ENCODE results near the gene GRID1.

Gene GRID1

DNA sequence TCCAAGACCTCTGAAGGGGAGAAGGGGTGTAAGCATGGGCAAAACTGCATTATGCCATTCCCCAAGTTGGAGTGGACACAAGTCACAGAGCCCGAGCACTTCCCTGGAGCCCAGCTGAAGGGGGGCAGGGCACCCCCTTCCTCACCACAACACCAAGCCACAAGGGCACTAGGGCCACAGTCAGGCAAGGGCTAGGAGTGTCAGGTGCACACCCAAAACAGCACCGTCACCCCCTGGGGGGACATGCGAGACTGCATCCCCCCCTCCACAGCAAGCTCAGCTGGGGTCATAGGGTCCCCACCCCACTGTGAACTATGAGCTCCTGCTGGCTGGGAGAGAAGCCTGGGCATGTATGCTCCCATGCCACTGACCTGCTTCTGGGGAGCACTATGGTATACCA, 143.9 kb downstream of the GRID1 start:
- ATAC-seq (ENCODE audit: low read depth) (no peak), DNase-seq (ENCODE audit: low spot score) (no peak)
- Histone ChIP-seq H3K9me3 (ENCODE audit: severe bottlenecking) (no peaks in the 10 kb centered on the region), H3K4me3 (ENCODE audit: severe bottlenecking) (no peak overlapping the region), H3K36me3 (ENCODE audit: low read depth) (no peaks in the 10 kb centered on the region), H3K27ac (ENCODE audit: poor library complexity, severe bottlenecking) (no peak overlapping the region), H3K27me3 (ENCODE audit: insufficient read depth, poor library complexity, severe bottlenecking) (no peaks in the 10 kb centered on the region), H3K4me1 (ENCODE audit: insufficient read depth, poor library complexity, severe bottlenecking) (no peaks in the 10 kb centered on the region)
- TF ChIP-seq, protein P1, sequence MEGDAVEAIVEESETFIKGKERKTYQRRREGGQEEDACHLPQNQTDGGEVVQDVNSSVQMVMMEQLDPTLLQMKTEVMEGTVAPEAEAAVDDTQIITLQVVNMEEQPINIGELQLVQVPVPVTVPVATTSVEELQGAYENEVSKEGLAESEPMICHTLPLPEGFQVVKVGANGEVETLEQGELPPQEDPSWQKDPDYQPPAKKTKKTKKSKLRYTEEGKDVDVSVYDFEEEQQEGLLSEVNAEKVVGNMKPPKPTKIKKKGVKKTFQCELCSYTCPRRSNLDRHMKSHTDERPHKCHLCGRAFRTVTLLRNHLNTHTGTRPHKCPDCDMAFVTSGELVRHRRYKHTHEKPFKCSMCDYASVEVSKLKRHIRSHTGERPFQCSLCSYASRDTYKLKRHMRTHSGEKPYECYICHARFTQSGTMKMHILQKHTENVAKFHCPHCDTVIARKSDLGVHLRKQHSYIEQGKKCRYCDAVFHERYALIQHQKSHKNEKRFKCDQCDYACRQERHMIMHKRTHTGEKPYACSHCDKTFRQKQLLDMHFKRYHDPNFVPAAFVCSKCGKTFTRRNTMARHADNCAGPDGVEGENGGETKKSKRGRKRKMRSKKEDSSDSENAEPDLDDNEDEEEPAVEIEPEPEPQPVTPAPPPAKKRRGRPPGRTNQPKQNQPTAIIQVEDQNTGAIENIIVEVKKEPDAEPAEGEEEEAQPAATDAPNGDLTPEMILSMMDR (IDR thresholded peaks at IDR 0.05; ENCODE audit: poor library complexity, severe bottlenecking): no peak

DNA sequence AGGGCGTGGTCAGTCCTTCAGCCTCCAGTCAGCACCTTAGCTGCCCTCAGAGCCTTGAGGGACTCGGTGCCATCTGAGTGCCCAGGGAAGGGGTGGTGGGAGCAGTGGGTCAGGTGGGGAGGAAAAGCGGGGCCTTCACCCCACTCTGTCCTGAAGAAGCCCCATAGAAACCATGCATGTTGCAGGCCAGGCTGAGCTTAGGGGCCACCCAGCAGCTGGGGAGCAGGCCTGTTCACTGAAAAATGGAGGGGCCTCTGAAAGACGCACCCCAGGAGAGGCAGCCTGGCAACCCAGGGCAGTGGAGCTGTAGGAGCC, 144.3 kb downstream of the GRID1 start:
- TF ChIP-seq, protein P1 (IDR thresholded peaks at IDR 0.05; ENCODE audit: poor library complexity, severe bottlenecking): no peak

DNA sequence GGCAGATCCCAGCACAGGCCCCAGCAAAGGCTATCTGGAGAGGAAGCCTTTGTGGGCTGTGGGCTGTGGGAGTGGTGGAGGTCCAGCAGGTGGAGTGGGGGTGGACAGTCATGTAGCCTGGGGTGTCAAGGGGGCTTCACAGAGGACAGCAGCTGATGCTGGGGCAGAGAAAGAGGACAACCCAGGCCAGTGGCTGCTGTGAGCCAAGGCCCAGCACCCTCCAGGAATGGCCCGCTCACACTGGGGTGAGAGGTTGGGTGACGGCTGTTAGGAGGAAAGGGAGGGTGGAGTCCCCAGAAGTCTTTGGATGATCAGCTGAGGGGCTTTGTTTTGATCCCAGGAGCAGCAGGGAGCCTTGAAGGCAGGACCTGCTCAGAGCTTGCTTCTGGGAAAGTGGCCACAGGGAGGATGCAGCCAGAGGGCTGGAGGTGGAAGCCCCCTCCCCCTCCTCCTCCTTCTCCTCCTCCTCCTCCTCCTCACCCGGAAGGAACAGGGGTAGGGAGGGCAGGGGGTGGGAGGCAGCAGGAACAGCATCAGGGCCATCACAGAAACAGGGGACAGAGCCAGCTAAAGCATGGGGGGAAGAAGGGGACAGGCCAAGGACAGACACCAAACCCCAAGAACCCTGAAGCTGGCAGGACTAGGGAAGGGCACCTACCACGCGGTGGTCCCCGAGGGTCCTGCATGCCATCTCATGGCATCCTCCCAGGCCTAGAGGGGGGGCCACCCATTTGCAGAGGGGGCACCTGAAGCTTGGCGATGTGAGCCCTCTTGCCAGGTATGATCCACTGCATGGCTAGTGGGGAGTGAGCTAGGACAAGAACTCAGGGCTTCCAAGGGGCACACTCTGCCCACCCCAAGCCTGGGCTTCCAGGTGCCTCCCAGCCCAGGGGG, 144.9 kb downstream of the GRID1 start:
- Histone ChIP-seq H3K9me3 (ENCODE audit: severe bottlenecking) (no peaks in the 10 kb centered on the region), H3K36me3 (ENCODE audit: low read depth) (no peaks in the 10 kb centered on the region), H3K27ac (ENCODE audit: poor library complexity, severe bottlenecking) (no peak overlapping the region), H3K4me1 (ENCODE audit: insufficient read depth, poor library complexity, severe bottlenecking) (no peaks in the 10 kb centered on the region), H3K4me3 (ENCODE audit: severe bottlenecking) (no peak overlapping the region), H3K27me3 (ENCODE audit: insufficient read depth, poor library complexity, severe bottlenecking) (no peaks in the 10 kb centered on the region)
- DNase-seq (ENCODE audit: low spot score) (no peak), ATAC-seq (ENCODE audit: low read depth) (no peak)
- TF ChIP-seq, protein P1 (IDR thresholded peaks at IDR 0.05; ENCODE audit: poor library complexity, severe bottlenecking): no peak

More for the DNA sequence above, 144.3 kb downstream of the GRID1 start:
- Histone ChIP-seq H3K36me3 (ENCODE audit: low read depth) (no peaks in the 10 kb centered on the region), H3K4me1 (ENCODE audit: insufficient read depth, poor library complexity, severe bottlenecking) (no peaks in the 10 kb centered on the region), H3K4me3 (ENCODE audit: severe bottlenecking) (no peak overlapping the region), H3K27me3 (ENCODE audit: insufficient read depth, poor library complexity, severe bottlenecking) (no peaks in the 10 kb centered on the region), H3K27ac (ENCODE audit: poor library complexity, severe bottlenecking) (no peak overlapping the region), H3K9me3 (ENCODE audit: severe bottlenecking) (no peaks in the 10 kb centered on the region)
- no peak for DNase-seq (ENCODE audit: low spot score)
- ATAC-seq (ENCODE audit: low read depth): no peak

DNA sequence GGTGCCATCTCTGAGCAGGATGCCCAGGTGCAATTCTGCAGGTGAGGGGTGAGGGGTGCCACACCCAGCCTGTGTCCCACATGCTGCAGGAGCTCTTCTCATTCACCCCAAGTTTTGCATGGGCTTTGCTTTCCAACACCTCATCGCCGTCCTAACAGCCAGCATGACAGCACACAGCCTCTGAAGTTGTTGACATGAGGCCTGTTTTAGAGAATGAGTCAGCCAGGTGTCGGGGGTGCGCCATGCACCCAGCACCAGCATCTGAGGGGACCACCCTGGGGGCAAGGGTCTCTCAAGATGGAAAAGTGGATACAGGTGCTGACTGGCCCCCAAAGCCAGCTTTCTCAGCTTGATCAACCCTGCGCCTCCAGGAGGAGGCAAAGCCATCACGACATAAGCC, 146.0 kb downstream of the GRID1 start:
- TF ChIP-seq, protein P1 (IDR thresholded peaks at IDR 0.05; ENCODE audit: poor library complexity, severe bottlenecking): no peak
- Histone ChIP-seq H3K36me3 (ENCODE audit: low read depth) (no peaks in the 10 kb centered on the region), H3K4me3 (ENCODE audit: severe bottlenecking) (no peak overlapping the region), H3K9me3 (ENCODE audit: severe bottlenecking) (no peaks in the 10 kb centered on the region), H3K27me3 (ENCODE audit: insufficient read depth, poor library complexity, severe bottlenecking) (no peaks in the 10 kb centered on the region), H3K27ac (ENCODE audit: poor library complexity, severe bottlenecking) (no peak overlapping the region), H3K4me1 (ENCODE audit: insufficient read depth, poor library complexity, severe bottlenecking) (no peaks in the 10 kb centered on the region)
- no peak for DNase-seq (ENCODE audit: low spot score)
- ATAC-seq (ENCODE audit: low read depth): no peak

DNA sequence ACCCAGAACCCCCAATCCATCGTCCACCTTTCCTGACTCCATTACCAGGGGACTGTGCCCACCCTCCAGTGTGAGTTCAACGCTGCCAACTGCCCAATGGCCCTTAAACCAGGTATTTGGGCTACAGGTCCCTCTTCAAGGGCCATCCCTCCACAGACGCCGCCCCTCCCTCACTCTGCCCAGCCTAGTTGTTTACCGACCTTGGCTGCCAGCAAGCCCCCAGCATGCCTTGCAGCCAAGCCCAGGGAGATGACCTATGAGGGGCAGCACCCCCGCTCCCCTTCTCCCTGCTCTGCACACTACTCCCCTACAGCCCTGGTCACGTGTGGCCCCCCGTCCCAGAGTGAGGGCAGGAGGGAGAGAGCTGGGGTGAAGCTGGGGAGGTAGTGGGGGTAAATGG, 147.3 kb downstream of the GRID1 start:
- Histone ChIP-seq H3K4me1 (ENCODE audit: insufficient read depth, poor library complexity, severe bottlenecking) (no peaks in the 10 kb centered on the region), H3K27me3 (ENCODE audit: insufficient read depth, poor library complexity, severe bottlenecking) (no peaks in the 10 kb centered on the region), H3K9me3 (ENCODE audit: severe bottlenecking) (no peaks in the 10 kb centered on the region), H3K27ac (ENCODE audit: poor library complexity, severe bottlenecking) (no peak overlapping the region), H3K4me3 (ENCODE audit: severe bottlenecking) (no peak overlapping the region), H3K36me3 (ENCODE audit: low read depth) (no peaks in the 10 kb centered on the region)
- DNase-seq (ENCODE audit: low spot score): no peak
- ATAC-seq (ENCODE audit: low read depth): no peak
- TF ChIP-seq, protein P1 (IDR thresholded peaks at IDR 0.05; ENCODE audit: poor library complexity, severe bottlenecking): no peak
